ENCODE results near the gene SIGLEC15.
"Not testable (repeated sequence)": the region's sequence is repeated elsewhere in the genome, so short reads cannot be mapped to it uniquely, and the experiment has no call there.

Gene SIGLEC15

DNA sequence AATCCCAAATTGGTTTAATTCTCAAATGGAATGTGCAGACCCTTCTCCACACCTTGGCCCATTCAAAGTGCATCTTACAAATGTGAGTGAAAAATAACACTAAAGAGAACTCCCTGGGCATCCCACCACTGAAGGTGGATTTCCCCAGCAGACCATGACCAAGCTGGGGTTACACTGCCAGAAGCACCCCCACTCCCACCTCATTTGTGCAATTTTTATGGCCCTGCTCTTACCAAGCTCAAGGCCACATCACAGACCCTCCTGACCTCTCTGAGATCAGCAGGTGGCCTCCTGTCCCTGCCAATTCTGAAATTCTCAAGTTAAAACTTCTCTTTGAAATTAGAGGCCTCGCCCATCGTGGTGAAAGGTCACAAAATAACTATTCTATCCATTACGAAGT, 21.6 kb downstream of the SIGLEC15 start:
- DNase-seq: no peak

DNA sequence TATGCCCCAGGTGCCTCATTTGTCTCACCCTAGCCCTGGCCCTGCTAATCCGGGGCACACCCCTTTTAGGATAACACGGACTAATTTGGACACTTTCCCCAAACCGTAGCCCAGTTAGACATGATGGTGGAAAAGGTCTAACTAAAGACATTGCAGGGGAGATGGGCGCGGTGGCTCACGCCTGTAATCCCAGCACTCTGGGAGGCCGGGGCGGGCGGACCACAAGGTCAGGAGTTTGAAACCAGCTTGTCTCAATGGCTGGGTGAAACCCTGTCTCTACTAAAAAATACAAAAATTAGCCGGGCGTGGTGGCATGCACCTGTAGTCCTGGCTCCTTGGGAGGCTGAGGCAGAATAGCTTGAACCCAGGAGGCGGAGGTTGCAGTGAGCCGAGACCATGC, 23.2 kb downstream of the SIGLEC15 start:
- DNase-seq: not testable (repeated sequence)

- no peak for DNase-seq
Measured at GRCh38 chr18:45849529-45849928, 24.1 kb downstream of the SIGLEC15 start.

GRCh38 chr18:45850021-45850420, 24.5 kb downstream of the SIGLEC15 start:
- DNase-seq: no peak

DNA sequence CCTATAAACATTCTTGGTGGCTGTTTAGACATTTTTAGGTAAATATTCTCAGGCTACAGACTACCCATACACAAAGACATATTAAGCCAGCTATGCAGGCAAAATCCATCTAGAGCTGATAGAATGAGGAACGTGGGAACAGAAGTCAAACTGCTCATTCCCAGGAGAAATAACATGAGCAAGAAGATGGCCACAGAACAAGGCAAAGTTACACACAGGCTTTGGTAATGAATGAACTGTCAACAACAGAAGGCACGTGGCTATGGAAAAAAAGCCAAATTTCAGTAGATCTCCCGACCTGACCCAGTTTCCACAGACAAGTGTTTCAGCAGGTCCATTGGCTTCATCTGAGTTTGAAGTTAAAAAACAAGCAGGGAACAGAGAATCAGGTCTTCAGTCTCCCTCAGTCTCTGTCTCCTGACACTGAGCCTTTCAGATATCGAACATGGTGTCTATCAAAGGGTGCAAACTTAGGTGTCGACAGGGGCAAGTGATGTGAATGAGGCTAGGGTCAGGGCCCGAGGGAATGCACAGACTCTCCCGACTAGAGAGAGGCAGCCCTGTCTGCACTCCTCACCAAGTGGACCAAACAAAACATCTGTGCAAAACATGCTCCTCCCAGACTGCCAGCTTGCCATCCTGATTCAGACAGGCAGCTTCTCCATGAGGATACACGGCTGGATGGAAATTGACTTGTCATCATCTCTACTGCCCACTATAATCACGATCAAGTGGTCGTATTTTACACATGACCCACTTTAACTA, 25.9 kb downstream of the SIGLEC15 start:
- DNase-seq: no peak

DNA sequence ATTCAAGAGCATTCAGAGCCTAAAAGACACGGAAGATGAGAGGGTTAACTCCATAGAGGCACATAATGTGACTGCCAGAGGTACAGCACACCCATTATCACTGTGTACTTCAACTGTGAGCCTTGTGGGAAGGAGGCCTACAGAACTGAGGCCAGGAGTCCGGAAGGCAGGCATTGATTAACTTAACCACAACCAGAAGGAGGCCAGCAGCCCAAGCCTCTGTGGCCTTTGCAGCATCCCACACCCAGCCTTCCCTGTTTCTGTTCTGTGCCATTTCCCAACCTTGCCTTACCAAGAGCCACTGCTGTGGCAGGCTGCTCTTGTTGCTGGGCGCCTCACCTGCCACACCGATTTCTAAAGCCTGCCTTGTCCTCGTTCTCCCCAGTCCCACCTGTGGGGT, 27.2 kb downstream of the SIGLEC15 start:
- DNase-seq: no peak

- DNase-seq: no peak
Measured at GRCh38 chr18:45854036-45854586, 28.6 kb downstream of the SIGLEC15 start.

- DNase-seq: peak; percentile 21
Measured at GRCh38 chr18:45856531-45856930, 31.1 kb downstream of the SIGLEC15 start.

DNA sequence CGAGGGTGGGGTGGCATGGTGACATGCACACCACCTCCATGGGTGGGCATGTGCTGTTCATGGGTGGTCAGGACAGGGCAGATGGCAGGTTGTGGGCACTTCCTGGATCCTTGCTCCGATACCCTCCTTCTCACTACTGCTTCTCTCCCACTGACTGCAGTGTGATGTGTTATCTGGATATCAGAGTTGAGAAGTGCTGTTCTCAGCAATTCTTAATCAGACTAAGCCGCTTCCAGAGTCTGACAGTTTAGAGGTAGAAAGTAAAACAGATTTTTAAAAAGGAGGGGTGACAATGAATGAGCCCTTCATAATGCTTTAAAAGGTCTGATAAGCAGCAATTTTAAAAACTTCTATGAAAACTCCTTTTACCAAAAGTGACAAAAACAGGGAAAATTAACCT, 33.9 kb downstream of the SIGLEC15 start:
- no peak for DNase-seq

DNA sequence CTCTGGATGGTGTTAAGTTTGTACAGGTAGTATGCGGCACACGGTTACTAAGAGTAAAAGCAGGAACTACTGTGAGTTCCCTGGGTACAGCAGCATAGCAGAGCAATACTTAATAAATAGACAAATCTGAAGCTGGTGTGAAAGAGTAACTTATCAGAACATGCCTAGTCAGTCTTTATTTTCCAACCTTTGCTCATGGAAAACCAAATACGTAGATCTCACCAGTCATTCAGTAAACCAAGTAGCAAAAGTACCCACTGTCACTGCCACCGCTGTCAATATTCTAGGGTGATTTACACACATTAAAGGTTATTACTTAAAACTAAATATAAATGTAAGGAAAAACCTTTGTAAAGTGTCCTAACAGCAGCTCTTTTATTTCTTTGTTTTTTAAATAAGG, 35.0 kb downstream of the SIGLEC15 start:
- DNase-seq: no peak

DNA sequence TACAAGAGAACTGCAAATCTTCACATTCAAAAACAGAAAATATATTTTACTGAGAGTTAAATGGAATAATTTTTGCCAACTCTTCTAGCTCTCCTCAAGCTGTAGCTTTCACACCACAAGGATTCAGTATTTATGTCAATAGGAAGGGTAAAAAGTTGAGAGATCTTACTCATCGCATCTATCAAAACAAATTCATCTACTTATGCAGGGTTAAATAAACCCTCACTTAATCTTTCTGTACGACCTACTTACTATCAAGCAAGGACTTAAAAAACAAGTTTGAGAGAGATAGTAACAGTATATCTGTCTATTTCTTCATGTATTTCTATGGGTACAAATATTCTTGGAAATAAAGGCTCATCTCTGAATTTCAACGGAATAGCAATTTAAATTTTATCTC, 35.5 kb downstream of the SIGLEC15 start:
- no peak for DNase-seq

- no peak for DNase-seq
Measured at GRCh38 chr18:45861926-45862325, 36.5 kb downstream of the SIGLEC15 start.

DNA sequence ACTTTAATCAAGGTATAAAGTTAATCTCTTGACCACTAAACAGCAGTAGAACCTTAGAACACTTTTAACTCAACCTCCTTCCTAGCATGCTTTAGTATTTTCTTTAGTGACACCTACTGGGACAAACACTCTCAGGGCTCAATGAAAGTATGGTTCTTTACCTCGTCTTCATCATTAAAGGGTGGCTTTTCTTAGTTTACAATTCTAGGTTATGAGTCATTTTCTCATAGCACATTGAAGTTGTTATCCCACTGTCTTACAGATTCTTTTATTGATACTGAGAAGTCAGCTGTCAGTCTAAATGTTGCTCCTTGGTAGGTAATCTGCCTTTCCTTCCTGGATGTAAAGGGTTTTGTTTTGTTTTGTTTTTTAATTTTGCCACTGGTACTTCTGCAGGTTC, 38.0 kb downstream of the SIGLEC15 start:
- no peak for DNase-seq

GRCh38 chr18:45864081-45864480, 38.6 kb downstream of the SIGLEC15 start:
- DNase-seq: no peak

DNA sequence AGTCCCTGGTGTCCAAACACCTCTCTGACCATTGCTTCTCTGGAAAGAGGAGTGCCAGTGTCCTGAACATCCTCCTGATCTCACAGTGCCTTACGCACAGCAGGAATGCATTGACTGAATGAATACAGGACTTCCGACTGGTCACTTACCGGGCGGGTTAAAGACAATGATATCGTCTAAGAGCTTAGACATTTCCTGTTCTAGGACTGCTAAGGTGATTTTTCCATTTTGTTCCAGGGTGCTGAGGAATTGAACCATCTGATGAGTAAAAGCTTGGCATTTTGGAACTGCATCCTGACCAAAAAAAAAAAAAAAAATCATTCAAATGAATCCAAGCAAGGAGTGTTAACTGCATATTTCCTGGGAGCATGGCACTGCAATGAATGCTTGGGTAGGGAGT, 40.0 kb downstream of the SIGLEC15 start:
- no peak for DNase-seq

DNA sequence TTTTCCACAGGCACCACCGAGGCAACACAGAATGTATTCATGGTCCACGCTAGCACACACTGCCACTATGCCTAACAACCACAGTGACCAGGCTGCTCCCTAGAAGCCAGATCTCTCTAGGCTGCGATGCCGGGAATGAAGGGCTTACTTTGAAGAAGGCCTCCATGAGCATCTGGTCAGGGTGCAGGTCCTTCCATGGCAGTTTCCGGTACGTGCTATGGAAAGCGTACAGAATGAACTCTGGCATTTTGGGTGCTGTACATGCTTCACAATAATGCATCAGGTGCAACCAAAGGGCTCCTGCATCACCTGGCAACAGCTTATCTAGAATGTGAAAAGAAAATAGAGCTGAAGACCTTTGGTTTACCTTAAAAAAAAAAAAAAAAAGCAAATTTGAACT, 44.9 kb downstream of the SIGLEC15 start:
- DNase-seq: no peak

GRCh38 chr18:45871431-45872084, 46.1 kb downstream of the SIGLEC15 start:
- DNase-seq: peak; percentile 40

- DNase-seq: peak; percentile 21
Measured at GRCh38 chr18:45874491-45875184, 49.2 kb downstream of the SIGLEC15 start.

GRCh38 chr18:45876161-45876560, 50.7 kb downstream of the SIGLEC15 start:
- no peak for DNase-seq

DNA sequence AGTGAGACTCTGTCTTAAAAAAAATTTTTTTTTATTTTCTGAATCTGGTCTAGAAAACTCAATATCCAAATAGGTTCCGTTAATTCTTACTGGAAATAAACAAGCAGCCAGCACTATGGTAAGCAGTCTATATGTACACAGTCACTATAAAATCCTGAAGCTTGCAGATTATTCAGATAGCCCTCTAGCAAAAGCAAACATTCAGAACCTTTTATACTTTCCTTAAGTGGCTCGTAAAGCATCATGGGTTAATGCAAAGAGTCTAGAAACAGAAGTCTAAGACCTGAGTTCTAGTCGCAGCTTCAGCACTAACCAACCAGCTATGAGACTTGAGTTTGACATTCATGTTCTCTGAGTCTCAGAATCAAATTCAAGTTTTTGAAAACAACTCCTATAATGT, 51.9 kb downstream of the SIGLEC15 start:
- DNase-seq: no peak

GRCh38 chr18:45879681-45880655, 54.5 kb downstream of the SIGLEC15 start:
- peak; percentile 59 for DNase-seq

DNA sequence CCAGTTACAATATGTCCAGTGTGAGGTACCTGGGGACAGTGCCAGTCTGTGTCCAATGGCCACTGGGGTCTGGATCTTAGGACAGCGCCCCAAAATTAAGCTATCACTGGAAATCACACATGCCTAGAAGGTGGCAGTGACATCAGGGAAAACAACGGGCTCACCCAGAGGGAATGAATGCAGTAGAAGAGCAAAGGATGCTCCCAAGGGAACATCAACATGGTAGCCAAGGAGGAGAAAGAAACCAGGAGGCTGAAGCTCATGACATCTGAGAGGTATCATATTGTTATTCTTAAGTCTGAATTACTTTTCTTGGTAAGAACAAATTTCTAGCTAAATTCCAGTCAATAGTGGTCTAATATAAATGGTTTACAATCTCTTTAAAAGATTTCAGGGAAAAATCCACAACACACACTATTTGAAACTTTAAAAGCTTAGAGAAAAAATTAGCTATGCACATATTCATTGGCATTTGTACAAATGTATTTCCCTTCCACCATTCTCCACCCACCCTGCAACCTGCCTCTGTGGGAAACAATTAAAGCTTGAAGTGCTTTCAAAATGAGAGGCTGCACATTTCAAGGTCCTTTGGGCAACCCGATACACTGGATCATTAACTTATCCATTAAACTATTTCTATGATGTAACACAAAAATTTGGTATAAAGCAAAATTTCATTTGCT, 55.5 kb downstream of the SIGLEC15 start:
- no peak for DNase-seq
